Uterus (tissue), 2 donors: ENCODE measurements around the gene EPHB2.

Experiments used
- POLR2A ChIP-seq, 2 donors: fragments of 450-650 bp; IDR thresholded peaks; one replicate each; pipeline ENCODE4 v1.6.1; 2016; ENCODE audit warnings: antibody characterized with exemption in 2 of 2, mild to moderate bottlenecking in 1 of 2, moderate library complexity in 1 of 2
- TF ChIP-seq, protein P1 (sequence below), 4 experiments: fragments of 200-600 bp in 2 of 4; fragments of 450-650 bp in 2 of 4; sonication (generic) in 2 of 4; IDR thresholded peaks; one replicate each; pipeline ENCODE4 v1.5.1; 2016 to 2019; ENCODE audit warnings: antibody characterized with exemption in 4 of 4, mild to moderate bottlenecking in 2 of 4, moderate library complexity in 1 of 4

DNA sequence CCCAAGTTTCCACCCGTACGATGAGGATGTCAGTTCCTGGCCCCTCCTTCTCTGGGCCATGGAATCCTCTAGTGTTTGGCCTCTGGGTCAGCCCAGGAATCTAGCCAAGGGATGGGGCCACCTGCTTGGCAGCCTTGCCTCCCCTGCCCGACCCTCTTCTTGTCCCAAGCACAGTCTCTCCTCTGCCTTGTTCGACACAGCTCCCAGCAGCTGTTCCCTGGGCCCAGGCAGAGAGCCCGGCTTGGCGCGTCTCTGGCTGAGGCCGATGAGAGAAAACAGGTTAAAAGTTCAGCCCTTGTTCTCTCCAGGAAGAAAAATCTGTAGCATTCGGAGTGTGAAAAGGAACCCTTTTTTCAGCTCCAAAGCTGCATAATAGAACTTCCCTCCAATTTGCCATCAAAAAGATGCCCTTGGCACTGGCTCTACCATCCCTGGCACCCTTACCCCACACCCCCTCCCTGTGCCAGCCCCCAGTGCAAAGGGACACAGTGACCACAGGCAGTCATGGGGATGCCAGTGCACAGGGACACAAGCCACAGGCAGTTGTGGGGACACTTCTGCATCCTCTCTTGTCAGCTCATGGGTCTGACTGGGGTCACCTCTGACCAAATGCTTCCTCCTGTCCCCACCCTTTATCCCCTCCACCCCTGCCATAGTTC lies 68.4 kb downstream of the EPHB2 start:
- TF ChIP-seq, protein P1, sequence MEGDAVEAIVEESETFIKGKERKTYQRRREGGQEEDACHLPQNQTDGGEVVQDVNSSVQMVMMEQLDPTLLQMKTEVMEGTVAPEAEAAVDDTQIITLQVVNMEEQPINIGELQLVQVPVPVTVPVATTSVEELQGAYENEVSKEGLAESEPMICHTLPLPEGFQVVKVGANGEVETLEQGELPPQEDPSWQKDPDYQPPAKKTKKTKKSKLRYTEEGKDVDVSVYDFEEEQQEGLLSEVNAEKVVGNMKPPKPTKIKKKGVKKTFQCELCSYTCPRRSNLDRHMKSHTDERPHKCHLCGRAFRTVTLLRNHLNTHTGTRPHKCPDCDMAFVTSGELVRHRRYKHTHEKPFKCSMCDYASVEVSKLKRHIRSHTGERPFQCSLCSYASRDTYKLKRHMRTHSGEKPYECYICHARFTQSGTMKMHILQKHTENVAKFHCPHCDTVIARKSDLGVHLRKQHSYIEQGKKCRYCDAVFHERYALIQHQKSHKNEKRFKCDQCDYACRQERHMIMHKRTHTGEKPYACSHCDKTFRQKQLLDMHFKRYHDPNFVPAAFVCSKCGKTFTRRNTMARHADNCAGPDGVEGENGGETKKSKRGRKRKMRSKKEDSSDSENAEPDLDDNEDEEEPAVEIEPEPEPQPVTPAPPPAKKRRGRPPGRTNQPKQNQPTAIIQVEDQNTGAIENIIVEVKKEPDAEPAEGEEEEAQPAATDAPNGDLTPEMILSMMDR (IDR thresholded peaks at IDR 0.05): no peak
- no peak for TF ChIP-seq POLR2A (IDR thresholded peaks at IDR 0.05)
